Stimulated activated CD4-positive, alpha-beta T cell treated with anti-CD3 and anti-CD28 coated beads, Interleukin-15, amount 100 ng/mL, for 48 hours (primary cell): ENCODE data around the gene RAB40B.
"Not testable (repeated sequence)": the region's sequence is repeated elsewhere in the genome, so short reads cannot be mapped to it uniquely, and the experiment has no call there.

ENCODE experiments used
- DNase-seq, 2 donors: peaks; one replicate each; pipeline ENCODE4 v3.0.0-alpha.2; 2020; ENCODE audit warnings: low read depth in 2 of 2

The RAB40B gene

DNA sequence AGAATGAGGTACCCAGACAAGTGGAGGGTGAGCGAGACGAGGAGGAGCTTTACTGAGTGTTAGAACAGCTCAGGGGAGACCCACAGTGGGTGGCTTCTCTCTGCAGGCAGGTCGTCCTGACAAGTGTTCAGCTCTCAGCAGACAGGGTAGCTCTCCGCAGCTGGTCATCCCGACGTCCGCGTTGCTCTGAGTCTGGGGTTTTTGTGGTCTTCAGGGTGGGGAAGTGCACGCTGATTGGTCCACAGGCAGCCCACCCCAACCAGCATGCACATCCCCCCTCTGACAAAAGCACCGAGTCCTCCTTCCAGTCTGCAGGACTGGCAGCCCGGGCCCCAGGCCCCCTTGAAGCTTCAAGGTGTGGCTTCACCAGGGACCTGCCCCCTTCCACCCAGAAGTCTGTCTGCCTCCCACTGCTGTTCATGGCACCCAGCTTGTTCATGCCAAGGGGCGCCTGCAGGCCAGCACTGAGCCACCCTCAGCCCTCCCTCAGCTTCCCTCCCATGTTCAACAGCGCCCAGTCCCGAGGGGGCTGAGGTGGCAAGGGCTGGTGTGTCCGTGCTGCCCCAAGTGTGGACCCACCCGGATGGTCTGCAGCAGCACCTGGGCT lies 30.4 kb downstream of the RAB40B start:
- DNase-seq = no peak

DNA sequence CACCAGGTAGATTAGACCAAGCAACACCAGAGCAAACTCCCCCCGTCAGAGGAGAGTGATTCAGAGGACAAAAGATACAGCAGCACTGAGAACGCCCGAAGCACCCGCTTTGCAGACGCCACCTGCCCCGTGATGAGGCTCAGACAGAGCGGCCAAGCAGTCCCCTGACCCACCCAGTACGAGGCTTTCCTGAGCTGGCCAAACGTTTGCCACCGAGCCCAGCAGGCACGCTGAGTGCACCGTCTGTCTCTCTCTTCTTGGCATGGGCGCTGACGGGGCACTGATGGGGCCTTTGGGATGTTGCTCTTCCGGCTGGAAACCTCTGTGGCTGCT lies 30.9 kb downstream of the RAB40B start:
- no peak for DNase-seq

DNA sequence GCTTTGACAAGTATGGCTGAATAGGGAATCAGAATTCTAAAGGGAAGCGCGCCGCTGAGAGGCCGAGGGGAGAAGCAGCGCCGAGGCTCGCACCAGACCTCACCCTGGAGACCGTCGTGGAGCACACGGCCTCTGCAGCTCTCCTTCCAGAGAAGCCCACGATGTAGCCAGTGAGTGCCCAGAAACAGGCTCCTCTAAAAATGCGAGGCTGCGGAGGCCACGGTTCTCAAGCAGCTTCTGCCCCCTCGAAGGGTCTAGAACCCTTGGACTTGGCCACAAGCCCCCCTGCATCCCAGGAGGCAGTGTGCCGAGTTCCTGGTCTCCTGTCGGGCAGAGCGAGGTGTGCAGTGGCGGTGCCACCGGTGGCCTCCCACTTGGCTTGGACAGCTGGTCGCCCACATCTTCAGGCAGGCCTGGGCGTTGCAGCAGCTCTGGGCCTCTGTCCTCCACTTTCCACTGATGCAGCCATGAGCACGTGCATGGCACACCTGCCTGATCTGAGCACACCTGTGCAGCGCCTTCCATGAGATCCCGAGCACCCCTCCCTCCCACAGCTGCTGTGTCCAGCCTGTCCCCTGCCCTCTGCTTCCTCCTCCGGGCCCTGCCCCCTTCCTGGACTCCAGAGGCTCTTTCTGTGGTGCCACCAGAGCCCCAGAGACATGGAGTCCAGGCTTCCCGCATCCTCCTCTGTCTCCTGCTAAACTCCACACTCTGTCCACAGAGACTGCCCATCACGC lies 31.4 kb downstream of the RAB40B start:
- DNase-seq = no peak

DNA sequence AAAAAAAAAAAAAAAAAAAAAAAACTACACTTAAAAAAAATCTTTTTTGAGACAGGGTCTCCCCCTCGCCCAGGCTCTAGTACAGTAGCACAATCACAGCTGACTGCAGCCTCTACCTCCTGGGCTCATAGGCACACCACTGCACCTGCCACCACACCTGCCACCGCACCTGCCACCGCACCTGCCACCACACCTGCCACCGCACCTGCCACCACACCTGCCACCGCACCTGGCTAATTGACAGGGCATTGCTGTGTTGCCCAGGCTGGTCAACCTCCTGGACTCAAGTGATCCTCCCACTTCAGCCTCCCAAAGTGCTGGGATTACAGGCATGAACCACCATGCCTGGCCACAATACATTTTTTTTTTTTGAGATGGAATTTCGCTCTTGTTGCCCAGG lies 32.6 kb downstream of the RAB40B start:
- no peak for DNase-seq

DNA sequence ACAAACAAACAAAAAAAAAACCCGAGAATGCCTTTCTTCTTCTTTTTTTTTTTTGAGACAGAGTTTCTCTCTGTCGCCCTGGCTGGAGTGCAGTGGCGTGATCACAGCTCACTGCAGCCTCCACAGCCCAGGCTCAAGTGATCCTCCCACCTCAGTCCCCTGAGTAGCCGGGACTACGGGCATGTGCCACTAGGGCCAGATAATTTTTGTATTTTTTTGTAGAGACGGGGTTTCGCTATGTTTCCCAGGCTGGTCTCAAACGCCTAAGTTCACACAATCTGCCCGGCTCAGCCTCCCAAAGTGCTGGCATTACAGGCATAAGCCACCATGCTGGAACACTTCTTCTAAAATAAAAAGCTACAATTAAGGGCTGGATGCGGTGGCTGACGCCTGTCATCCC lies 33.3 kb downstream of the RAB40B start:
- no peak for DNase-seq

DNA sequence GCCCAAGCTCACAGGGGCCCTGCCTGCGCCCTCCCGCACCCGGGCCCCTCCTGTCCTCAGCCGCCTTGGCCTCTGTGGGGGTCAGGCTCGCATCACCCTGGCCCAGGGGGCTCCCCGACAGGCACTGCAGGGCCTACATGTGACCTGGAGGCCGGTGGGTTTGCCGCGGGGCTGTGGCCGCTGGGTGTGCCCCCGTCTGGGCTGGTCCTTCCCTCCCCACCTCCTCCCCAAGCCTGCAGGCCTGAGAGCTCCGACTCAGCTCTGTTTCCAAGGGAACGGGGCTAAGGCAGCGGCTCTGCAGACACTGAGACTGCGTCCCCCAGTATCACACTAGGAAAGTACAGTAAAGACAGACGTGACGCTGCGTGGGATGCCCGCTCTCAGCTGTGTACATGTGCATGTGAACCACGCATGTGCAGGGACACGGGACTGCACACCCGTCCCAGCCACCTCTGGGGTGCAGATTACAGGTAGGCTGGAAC lies 33.8 kb downstream of the RAB40B start:
- DNase-seq = no peak

DNA sequence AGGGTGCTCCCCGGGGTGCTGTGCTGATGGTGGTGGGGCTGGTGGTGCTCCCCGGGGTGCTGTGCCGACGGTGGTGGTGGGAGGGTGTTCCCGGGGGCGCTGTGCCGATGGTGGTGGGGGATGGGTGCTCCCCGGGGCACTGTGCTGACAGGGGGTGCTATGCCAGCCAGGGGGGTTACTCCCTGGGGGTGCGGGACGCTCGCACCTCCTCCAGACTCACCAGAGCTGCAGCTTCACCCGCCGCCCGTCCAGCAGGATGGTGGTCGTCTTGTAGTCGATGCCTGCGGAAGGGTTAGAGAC lies 34.3 kb downstream of the RAB40B start:
- DNase-seq = no peak

DNA sequence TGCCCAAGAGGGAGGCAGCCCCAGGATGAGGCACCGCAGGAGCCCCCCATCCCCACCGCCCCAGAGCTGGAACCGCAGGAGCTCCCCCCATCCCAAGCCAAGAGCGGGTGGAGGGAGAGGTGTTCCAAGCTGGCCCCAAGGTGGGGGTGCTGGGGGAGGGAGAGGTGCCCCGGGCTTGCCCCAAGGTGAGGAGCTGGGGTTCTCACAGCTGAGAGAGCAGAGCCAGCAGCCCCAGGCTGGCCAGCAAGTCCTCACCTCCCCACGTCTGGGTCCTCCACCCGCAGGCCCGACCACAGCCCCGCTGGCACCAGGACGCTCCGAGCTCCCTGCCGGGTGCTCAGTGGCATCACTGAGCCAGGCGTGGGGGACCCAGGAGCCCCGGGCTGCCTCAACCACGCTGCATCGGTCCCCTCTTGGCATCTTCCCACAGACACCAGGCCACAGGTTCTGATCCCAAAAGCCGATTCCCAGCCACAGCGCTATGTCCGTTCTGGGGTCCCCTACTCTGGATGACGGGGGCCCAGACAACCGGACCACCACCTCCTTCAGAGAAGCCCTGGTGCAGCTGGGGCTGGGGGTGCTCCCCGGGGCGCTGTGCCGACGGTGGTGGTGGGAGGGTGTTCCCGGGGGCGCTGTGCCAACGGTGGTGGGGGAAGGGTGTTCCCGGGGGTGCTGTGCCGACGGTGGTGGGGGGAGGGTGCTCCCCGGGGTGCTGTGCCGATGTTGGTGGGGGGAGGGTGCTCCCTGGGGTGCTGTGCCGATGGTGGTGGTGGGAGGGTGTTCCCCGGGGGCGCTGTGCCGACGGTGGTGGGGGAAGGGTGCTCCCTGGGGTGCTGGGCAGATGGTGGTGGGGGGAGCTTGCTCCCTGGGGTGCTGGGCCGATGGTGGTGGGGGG lies 34.9 kb downstream of the RAB40B start:
- no peak for DNase-seq

DNA sequence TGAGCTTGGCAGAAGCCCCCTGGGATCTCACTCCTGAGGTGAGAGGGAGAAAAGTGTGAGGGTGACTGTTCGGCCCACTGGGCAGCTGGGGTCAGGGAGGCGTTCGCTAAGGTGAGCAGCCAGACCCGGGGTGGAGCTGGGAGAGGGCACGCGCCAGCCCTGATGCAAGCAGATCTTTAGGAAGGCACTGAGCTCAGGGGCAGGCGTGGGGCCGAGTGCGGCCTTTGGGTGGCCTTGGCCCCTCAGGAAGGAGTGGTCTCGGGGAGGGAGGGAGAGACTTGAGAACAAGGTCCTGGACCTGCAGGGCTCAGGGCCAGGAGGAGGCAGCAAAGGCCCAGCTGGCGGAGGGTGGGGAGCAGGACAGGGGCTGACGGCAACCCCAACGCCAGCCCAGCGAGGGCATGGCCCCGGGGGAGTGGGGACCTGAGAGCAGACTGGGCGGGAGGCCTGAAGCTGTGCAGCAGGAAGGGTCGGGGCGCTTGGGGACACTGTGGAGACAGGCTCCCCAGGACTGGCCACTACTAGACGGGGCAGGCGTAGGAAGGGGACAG lies 35.7 kb downstream of the RAB40B start:
- DNase-seq = no peak

DNA sequence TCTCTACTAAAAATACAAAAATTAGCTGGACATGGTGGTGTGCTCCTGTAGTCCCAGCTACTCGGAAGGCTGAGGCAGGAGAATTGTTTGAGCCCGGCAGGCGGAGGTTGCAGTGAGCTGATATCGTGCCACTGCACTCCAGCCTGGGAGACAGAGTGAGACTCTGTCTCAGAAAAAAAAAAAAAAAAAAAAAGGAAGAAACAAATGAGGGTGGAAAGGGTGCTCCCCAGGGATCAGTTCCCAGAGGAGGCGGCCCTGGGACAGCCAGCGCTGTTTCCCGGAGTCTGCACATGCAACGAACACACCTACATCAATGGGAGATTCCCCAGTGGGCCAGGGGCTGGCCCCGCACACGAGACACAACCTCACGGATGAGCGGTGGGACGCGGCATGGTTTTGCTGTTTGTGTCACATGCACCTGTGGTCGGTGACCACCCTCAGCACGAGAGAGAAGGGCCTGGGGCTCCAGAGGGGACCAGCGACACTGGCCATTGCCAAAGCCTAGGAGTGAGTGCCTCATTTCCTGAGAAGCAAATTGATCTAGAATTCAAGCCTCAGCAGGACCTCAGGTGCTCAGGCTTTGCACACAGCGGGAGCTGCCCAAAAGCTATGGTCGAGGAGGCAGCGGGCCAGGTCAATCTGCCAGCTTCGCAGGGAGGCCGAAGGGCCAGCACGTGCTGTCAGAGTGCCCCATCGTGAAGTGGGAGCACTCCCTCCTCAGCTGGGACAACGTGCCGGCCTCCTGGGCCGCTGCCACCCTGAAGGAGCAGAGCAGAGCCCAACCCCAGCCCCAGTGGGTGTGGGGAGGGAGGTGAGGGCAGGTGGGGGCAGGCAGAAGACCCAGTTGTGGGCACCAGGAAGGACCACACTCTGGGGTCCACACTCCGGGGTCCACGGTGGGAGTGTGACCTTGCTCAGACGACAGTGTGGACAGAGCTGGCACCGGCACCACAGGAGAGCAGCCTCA lies 36.5 kb downstream of the RAB40B start:
- DNase-seq = no peak

DNA sequence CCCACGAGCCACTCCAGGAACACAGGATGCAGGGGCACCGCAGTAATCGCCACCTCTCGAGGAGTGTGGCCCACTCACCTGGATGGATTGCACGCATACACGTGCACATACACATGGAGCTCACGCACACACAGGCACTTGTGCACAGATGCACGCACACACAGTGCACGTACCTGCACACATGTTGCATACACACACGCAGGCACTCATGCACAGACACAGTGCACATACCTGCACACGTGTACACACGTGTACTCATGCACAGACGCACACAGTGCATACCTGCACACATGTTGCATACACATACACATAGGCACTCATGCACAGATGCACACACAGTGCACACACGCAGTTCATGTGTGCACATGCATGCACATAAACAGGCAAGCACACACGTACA lies 38.6 kb downstream of the RAB40B start:
- DNase-seq = no peak

DNA sequence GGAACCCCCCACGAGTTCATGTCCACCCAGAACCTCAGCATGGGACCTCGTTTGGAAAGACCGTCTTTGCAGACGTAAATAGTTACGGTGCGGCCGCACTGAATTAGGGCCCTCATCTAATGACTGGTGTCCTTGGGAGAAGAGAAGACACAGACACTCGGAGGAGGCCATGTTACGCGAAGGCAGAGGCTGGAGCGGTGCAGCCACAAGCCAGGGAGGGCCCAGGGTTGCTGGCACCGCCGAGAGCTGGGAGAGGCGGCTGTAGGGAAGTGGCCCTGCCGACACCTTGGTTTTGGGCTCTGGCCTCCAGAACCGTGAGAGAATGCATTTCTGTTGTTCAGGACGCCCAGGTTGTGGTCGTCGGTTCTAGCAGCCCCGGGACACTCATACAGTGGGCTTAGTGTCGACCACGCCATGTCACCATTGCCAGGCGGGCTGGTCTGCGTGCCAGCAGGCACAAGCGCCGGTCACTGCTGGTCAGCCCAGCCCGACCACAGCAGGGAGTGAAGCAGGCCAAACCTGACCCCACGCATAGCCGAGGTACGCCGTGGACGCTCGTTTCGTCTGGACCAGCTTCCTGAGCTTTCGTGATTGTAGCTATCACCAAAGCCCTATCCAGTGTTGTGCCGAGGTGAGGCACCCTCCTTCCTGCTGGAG lies 39.6 kb downstream of the RAB40B start:
- no peak for DNase-seq

DNA sequence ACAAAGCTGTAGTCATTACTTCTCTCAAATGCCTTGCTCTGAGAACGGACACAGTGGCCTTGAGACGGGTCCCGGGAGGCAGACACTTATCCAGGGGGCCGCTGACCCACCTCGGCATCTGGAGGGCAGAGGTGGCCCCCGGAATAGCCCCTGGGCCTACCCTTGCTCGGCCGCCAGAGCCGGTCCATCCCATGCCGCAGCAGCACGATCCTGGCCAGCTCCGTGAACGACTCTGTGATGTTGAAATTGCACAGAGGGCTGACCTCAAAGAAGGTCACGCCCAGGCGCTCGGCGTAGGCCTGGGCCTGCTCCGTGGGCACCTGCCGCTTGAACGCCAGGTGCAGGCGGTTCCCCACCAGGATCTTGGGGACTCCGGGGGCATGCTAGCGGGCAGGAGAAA lies 40.2 kb downstream of the RAB40B start:
- no peak for DNase-seq

DNA sequence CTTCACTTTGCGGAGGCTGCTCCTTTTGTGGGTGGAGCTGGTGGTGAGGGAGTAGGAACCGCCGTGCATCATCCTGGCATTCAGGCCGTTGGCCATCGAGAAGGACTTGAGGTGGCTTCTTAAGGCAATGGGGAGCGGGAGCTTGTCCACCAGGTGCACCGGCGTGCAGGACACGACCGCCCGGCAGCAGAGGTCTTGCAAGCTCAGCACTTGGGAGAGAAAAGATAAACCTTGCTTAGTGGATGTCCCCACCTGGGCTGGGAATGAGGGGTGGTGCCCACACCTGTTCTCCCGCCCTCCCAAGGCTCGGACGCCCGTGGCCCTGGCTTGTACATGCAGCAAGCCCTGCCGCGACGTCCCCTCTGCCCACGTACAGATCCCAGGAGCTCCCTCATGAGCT lies 40.6 kb downstream of the RAB40B start:
- DNase-seq = no peak

DNA sequence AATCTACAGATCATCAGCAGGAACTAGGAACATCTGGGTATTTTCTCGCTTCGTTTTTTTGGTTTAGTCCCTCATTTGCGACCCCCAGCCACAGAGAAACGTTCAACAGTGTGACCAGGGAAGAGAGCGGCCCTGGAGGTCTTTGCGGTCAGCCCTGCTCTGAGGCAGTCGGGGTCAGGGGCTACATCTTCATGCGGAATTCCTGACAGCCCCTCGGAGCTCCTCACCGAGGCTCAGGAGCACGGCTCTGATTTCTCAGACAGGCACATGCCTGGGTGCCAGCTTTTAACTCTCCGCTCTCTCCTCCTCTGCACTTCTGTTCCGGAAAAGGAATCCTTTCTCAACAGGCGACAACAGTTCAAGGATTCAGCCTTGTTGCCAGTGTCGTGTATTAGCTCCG lies 42.2 kb downstream of the RAB40B start:
- DNase-seq = no peak

DNA sequence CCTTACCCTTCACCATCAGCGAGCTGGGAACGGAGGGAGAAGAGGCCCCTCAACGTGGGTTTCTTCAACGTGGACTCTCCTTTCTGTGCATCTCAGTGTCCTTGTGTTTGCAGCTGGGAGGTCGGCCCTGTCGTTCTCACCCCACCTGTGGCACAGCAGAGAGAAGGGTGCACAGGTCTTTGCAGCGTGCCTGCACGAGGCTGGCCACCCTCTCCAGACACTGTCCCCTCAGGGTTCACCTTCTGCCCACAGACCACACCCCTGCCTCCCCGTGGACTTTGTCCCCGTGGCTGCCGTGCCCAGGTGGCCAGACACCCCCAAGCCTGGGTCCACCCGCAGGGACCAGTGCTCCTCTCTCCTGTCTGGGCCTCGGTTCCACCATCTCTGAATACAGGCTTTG lies 43.0 kb downstream of the RAB40B start:
- DNase-seq = no peak

DNA sequence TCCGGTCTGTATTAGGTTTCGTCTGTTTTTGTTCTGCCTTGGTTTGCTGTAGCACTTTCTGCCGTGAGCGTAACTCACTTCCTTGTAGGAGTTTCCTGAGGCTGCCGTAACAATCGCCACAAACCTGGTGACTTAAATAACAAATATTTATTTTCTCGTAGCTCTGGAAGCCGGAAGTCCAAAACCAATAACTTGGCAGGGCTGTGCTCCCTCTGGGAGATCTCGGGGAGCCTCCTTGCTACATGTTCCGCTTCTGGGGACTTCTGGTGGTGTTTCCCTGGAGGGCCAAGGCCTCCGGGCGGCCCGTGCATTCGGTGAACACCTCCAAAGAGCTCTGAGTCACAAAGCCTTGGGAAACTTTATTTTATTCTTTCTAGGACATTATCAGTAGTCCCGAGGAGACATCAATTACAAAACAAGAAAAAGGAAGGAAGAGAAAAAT lies 43.4 kb downstream of the RAB40B start:
- DNase-seq = no peak

DNA sequence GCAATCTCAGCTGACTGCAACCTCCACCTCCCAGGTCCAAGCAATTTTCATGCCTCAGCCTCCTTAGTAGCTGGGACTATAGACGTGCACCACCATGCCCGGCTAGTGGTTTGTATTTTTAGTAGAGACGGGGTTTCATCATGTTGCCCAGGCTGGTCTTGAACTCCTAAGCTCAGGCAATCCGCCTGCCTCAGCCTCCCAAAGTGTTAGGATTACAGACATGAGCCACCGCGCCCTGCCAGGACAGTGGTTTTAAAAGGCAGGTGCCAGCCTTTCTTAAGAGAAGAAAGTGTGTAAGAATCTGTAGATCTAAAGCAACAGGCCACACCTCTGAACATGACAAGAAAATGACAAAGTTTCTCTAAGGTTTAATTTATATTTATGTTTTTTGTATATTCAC lies 43.9 kb downstream of the RAB40B start:
- DNase-seq = not testable (repeated sequence)

DNA sequence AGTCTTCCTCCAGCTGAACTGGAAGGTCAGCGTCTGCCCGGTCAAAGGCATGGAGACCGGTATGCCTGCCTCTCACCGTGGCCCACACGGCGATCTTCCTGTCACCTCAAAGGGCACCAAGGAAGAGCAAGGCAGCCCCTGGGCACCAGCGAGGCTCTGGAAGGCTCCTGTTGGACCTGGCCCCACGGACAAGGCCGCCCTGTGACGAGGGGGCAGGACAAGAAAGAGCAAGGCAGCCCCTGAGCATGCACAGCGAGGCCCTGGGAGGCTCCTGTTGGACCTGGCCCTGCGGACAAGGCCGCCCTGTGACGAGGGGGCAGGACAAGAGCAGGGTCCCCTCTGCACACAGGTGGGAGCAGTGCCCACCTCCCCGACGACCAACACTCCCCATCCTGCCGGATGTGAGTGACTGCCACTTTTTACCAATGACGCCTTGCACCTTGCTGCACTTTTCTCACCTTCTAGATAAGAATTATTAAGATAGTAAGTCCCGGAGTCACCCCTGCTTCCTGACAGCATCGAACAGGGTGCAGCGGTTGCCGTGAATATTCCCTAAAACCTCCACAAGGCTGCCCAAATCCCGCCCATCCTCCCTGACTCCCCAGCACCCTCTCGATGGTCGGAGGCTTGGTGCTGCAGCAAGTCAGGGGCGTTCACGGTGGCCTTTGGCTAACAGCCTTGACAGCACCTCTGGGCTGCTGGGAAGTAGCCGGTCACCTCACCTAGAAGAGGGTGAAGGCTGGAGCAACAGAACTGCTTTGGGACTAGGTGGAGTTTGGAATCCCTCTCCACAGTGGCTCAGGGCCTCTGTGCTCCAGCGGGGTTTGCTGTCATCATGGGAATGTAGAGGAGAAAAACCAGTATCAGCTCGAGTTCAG lies 44.6 kb downstream of the RAB40B start:
- no peak for DNase-seq

DNA sequence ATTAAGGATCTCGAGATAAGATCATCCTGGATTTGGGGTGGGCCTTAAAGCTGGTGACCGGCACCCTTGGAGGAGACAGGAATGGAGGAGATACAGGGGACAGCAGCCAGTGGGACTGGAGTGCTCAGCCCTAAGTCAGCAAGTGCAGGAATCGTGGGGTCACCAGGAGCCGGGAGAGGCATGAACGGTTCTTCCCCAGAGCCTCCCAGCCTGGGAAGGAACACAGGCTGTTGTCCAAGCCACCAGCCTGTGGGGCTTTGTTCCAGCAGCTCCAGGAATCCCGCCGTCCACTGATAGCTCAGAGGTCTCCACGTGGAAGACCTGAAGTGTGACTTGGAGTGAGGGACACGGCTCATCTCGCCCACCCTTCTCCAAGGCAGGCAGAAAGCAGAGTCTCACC lies 47.8 kb downstream of the RAB40B start:
- DNase-seq = no peak
